Measurements from ENCODE around the gene OGA.

OGA gene

GRCh38 chr10:101780187-101780817 lies 37.9 kb downstream of the OGA start (continued):
- TF ChIP-seq PRDM10 (tag by site-specific recombination; IDR thresholded peaks at IDR 0.05) (no peak), SP7 (tag by site-specific recombination; IDR thresholded peaks at IDR 0.05) (no peak; the same call in 1 of the 2 replicates), WT1 (tag by site-specific recombination; IDR thresholded peaks at IDR 0.05) (no peak), ZNF311 (tag by site-specific recombination; IDR thresholded peaks at IDR 0.05; ENCODE audit: borderline replicate concordance) (no peak), ZNF560 (tag by site-specific recombination; IDR thresholded peaks at IDR 0.05; ENCODE audit: borderline replicate concordance) (no peak), ZNF768 (tag by site-specific recombination; IDR thresholded peaks at IDR 0.05) (no peak), ZNF514 (tag by site-specific recombination; IDR thresholded peaks at IDR 0.05) (no peak), ZNF140 (tag by site-specific recombination; IDR thresholded peaks at IDR 0.05) (no peak), GLI4 (tag by site-specific recombination; IDR thresholded peaks at IDR 0.05) (no peak), ZNF585B (tag by site-specific recombination; IDR thresholded peaks at IDR 0.05) (no peak), ZNF221 (tag by site-specific recombination; IDR thresholded peaks at IDR 0.05; ENCODE audit: borderline replicate concordance) (no peak), ZNF791 (tag by site-specific recombination; IDR thresholded peaks at IDR 0.05) (no peak), ZNF155 (tag by site-specific recombination; IDR thresholded peaks at IDR 0.05) (no peak), ZNF202 (tag by site-specific recombination; IDR thresholded peaks at IDR 0.05; ENCODE audit: borderline replicate concordance) (no peak), ZNF37A (tag by site-specific recombination; IDR thresholded peaks at IDR 0.05) (no peak), ZNF571 (tag by site-specific recombination; IDR thresholded peaks at IDR 0.05) (no peak), GLIS2 (tag by site-specific recombination; IDR thresholded peaks at IDR 0.05) (peak; percentile 35; the same call in 1 of the 2 replicates), ELK4 (IDR thresholded peaks at IDR 0.05; ENCODE audit: borderline replicate concordance, low read depth, low read length) (no peak), REPIN1 (tag by site-specific recombination; IDR thresholded peaks at IDR 0.05; ENCODE audit: low read depth) (no peak), ZNF223 (tag by site-specific recombination; IDR thresholded peaks at IDR 0.05) (no peak), ZNF843 (tag by site-specific recombination; IDR thresholded peaks at IDR 0.05) (no peak), ZNF146 (tag by site-specific recombination; IDR thresholded peaks at IDR 0.05) (no peak)
- TF ChIP-seq, protein P1, sequence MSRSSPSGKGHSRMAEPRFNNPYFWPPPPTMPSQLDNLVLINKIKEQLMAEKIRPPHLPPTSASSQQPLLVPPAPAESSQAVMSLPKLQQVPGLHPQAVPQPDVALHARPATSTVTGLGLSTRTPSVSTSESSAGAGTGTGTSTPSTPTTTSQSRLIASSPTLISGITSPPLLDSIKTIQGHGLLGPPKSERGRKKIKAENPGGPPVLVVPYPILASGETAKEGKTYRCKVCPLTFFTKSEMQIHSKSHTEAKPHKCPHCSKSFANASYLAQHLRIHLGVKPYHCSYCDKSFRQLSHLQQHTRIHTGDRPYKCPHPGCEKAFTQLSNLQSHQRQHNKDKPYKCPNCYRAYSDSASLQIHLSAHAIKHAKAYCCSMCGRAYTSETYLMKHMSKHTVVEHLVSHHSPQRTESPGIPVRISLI (tag by site-specific recombination; IDR thresholded peaks at IDR 0.05), result no peak
- TF ChIP-seq, protein P2, sequence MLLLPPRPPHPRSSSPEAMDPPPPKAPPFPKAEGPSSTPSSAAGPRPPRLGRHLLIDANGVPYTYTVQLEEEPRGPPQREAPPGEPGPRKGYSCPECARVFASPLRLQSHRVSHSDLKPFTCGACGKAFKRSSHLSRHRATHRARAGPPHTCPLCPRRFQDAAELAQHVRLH (tag by site-specific recombination; IDR thresholded peaks at IDR 0.05), result no peak
- TF ChIP-seq, protein P3, sequence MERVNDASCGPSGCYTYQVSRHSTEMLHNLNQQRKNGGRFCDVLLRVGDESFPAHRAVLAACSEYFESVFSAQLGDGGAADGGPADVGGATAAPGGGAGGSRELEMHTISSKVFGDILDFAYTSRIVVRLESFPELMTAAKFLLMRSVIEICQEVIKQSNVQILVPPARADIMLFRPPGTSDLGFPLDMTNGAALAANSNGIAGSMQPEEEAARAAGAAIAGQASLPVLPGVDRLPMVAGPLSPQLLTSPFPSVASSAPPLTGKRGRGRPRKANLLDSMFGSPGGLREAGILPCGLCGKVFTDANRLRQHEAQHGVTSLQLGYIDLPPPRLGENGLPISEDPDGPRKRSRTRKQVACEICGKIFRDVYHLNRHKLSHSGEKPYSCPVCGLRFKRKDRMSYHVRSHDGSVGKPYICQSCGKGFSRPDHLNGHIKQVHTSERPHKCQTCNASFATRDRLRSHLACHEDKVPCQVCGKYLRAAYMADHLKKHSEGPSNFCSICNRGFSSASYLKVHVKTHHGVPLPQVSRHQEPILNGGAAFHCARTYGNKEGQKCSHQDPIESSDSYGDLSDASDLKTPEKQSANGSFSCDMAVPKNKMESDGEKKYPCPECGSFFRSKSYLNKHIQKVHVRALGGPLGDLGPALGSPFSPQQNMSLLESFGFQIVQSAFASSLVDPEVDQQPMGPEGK (tag by site-specific recombination; IDR thresholded peaks at IDR 0.05), result no peak; the same call in 1 of the 2 replicates
- TF ChIP-seq, protein P4, sequence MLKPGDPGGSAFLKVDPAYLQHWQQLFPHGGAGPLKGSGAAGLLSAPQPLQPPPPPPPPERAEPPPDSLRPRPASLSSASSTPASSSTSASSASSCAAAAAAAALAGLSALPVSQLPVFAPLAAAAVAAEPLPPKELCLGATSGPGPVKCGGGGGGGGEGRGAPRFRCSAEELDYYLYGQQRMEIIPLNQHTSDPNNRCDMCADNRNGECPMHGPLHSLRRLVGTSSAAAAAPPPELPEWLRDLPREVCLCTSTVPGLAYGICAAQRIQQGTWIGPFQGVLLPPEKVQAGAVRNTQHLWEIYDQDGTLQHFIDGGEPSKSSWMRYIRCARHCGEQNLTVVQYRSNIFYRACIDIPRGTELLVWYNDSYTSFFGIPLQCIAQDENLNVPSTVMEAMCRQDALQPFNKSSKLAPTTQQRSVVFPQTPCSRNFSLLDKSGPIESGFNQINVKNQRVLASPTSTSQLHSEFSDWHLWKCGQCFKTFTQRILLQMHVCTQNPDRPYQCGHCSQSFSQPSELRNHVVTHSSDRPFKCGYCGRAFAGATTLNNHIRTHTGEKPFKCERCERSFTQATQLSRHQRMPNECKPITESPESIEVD (tag by site-specific recombination; IDR thresholded peaks at IDR 0.05), result no peak
- TF ChIP-seq, protein P5, sequence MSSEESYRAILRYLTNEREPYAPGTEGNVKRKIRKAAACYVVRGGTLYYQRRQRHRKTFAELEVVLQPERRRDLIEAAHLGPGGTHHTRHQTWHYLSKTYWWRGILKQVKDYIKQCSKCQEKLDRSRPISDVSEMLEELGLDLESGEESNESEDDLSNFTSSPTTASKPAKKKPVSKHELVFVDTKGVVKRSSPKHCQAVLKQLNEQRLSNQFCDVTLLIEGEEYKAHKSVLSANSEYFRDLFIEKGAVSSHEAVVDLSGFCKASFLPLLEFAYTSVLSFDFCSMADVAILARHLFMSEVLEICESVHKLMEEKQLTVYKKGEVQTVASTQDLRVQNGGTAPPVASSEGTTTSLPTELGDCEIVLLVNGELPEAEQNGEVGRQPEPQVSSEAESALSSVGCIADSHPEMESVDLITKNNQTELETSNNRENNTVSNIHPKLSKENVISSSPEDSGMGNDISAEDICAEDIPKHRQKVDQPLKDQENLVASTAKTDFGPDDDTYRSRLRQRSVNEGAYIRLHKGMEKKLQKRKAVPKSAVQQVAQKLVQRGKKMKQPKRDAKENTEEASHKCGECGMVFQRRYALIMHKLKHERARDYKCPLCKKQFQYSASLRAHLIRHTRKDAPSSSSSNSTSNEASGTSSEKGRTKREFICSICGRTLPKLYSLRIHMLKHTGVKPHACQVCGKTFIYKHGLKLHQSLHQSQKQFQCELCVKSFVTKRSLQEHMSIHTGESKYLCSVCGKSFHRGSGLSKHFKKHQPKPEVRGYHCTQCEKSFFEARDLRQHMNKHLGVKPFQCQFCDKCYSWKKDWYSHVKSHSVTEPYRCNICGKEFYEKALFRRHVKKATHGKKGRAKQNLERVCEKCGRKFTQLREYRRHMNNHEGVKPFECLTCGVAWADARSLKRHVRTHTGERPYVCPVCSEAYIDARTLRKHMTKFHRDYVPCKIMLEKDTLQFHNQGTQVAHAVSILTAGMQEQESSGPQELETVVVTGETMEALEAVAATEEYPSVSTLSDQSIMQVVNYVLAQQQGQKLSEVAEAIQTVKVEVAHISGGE (tag by site-specific recombination; conservative IDR thresholded peaks at IDR 0.05; ENCODE audit: low read depth), result no peak
